Right lobe of liver (tissue), 6 donors: ENCODE measurements around the gene CBX6. TPM values are rescaled to one million over a fixed set of nuclear protein-coding genes. Genes with fewer than 3 reads are reported as not detected.

ENCODE experiments used
- ATAC-seq, 4 donors: fragments of 200-7000 bp; cut with Tn5 transposase; one replicate each; pipeline ENCODE4 v1.9.1; 2020; ENCODE audit warnings: mild to moderate bottlenecking in 4 of 4, moderate library complexity in 4 of 4
- DNase-seq, 3 donors: peaks; one replicate each; pipeline ENCODE4 v3.0.0-alpha.2; 2020
- H3K27ac ChIP-seq, 3 donors: fragments of 200-600 bp; one replicate each; pipeline ENCODE4 v1.8.0; 2022
- H3K27me3 ChIP-seq, 2 donors: fragments of 200-600 bp; one replicate each; pipeline ENCODE4 v1.8.0; 2022
- H3K36me3 ChIP-seq, 4 donors: fragments of 200-600 bp; sonication (generic) in 1 of 4; one replicate each; pipeline versions ENCODE4 v1.5.1 to v1.8.0; 2017 to 2022; ENCODE audit warnings: control low read depth in 1 of 4
- H3K4me1 ChIP-seq, 4 donors: fragments of 200-600 bp; sonication (generic) in 1 of 4; one replicate each; pipeline versions ENCODE4 v1.5.1 to v1.8.0; 2017 to 2022; ENCODE audit warnings: control low read depth in 1 of 4
- H3K4me3 ChIP-seq, 3 donors: fragments of 200-600 bp; one replicate each; pipeline ENCODE4 v1.8.0; 2022
- H3K9me3 ChIP-seq, 4 donors: fragments of 200-600 bp; sonication (generic) in 1 of 4; one replicate each; pipeline versions ENCODE4 v1.5.1 to v1.8.0; 2017 to 2022; ENCODE audit warnings: control low read depth in 1 of 4
- POLR2A ChIP-seq: fragments of 450-650 bp; IDR thresholded peaks from one replicate; pipeline ENCODE4 v1.6.1; 2017; ENCODE audit warnings: antibody characterized with exemption, mild to moderate bottlenecking
- WGBS: methylation state at CpG from one replicate; pipeline ENCODE4 v1.1.6; 2018; ENCODE audit warnings: low coverage, low lambda C conversion rate; ENCODE audit not compliant: insufficient coverage; ENCODE audit errors: missing lambda C conversion rate; 5-methylcytosine and 5-hydroxymethylcytosine counted together
- intact Hi-C, 2 donors: fragments of 100-400 bp; cut with DNase I; formaldehyde crosslinking; loops; one replicate each; pipeline versions ENCODE4 v1.11.2 to v1.14.1; 2022
- total RNA-seq, 6 experiments: library from RNA; depleted of rRNA in 2 of 6; stranded (reverse); fragments of >200 nt in 2 of 6; fragmentation: NEBNext Ultra II Directional in 3 of 6; extraction: Animal tissue kit (Norgen Biotek cat#: 25700) in 3 of 6; gene quantifications; one replicate each; pipeline versions ENCODE4 v1.1.0 to v1.2.4, GENCODE V29; 2016 to 2023
- TF ChIP-seq, protein P1 (sequence below), 4 donors: fragments of 200-600 bp in 3 of 4; fragments of 450-650 bp in 1 of 4; IDR thresholded peaks; one replicate each; pipeline versions ENCODE4 v1.5.1 to v1.8.0; 2016 to 2022; ENCODE audit warnings: antibody characterized with exemption in 4 of 4, mild to moderate bottlenecking in 2 of 4
- donor health status: DM: no; HTN: yes; CAD: no.
- donor health status: DM: no; HTN: no; CAD: no.
- donor health status: DM: no; HTN: no; CAD: no.
- donor health status: DM: no; HTN: yes; CAD: no.
- donor health status: DM: no; HTN: yes; CAD: no.

Gene CBX6
- total RNA-seq, 6 experiments from 2014 or later: 7.8 to 22.5 (median 12.1) TPM

DNA sequence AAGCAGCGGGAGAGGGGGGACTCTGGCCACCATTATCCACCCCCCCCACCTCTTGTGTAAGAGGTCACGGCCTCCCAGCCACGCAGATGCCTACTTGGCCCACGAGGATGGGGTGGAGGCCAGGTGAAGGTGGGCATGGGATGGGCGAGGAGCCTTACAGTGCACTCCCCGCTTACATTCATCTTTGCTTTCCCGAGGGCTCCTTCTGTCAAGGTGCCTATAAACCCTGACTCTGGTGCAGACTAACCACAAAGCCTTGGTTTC lies 41.2 kb downstream of the CBX6 start:
- DNase-seq (no peak), ATAC-seq (no peak)
- Histone ChIP-seq H3K4me1 (no peaks in the 10 kb centered on the region), H3K36me3 (no peaks in the 10 kb centered on the region), H3K4me3 (no peak overlapping the region), H3K27ac (no peak overlapping the region), H3K27me3 (no peaks in the 10 kb centered on the region), H3K9me3 (no peaks in the 10 kb centered on the region)
- whole genome bisulfite sequencing: 50% methylated on average over 5 of the region's 7 CpGs
- TF ChIP-seq, protein P1, sequence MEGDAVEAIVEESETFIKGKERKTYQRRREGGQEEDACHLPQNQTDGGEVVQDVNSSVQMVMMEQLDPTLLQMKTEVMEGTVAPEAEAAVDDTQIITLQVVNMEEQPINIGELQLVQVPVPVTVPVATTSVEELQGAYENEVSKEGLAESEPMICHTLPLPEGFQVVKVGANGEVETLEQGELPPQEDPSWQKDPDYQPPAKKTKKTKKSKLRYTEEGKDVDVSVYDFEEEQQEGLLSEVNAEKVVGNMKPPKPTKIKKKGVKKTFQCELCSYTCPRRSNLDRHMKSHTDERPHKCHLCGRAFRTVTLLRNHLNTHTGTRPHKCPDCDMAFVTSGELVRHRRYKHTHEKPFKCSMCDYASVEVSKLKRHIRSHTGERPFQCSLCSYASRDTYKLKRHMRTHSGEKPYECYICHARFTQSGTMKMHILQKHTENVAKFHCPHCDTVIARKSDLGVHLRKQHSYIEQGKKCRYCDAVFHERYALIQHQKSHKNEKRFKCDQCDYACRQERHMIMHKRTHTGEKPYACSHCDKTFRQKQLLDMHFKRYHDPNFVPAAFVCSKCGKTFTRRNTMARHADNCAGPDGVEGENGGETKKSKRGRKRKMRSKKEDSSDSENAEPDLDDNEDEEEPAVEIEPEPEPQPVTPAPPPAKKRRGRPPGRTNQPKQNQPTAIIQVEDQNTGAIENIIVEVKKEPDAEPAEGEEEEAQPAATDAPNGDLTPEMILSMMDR (IDR thresholded peaks at IDR 0.05): no peak
- TF ChIP-seq POLR2A: no peak
- intact Hi-C loops: no loop called here

GRCh38 chr22:38830026-38830844 lies 41.8 kb downstream of the CBX6 start:
- DNase-seq (no peak), ATAC-seq (no peak)
- Histone ChIP-seq H3K36me3 (no peaks in the 10 kb centered on the region), H3K4me1 (no peaks in the 10 kb centered on the region), H3K27me3 (no peaks in the 10 kb centered on the region), H3K27ac (no peak overlapping the region), H3K9me3 (no peaks in the 10 kb centered on the region), H3K4me3 (no peak overlapping the region)
- TF ChIP-seq, protein P1 (IDR thresholded peaks at IDR 0.05): no peak
- no peak for TF ChIP-seq POLR2A
- intact Hi-C loops: no loop called here
- 71% methylated on average over 13 of the region's 17 CpGs for WGBS

GRCh38 chr22:38829485-38829884 lies 42.5 kb downstream of the CBX6 start:
- Histone ChIP-seq H3K36me3 (no peaks in the 10 kb centered on the region), H3K27me3 (no peaks in the 10 kb centered on the region), H3K9me3 (no peaks in the 10 kb centered on the region), H3K27ac (no peak overlapping the region), H3K4me1 (no peaks in the 10 kb centered on the region), H3K4me3 (no peak overlapping the region)
- DNase-seq (no peak), ATAC-seq (no peak)
- intact Hi-C loops: no loop called here
- 50% methylated on average over 1 of the region's 4 CpGs for WGBS
- TF ChIP-seq POLR2A: no peak
- TF ChIP-seq, protein P1 (IDR thresholded peaks at IDR 0.05): no peak

DNA sequence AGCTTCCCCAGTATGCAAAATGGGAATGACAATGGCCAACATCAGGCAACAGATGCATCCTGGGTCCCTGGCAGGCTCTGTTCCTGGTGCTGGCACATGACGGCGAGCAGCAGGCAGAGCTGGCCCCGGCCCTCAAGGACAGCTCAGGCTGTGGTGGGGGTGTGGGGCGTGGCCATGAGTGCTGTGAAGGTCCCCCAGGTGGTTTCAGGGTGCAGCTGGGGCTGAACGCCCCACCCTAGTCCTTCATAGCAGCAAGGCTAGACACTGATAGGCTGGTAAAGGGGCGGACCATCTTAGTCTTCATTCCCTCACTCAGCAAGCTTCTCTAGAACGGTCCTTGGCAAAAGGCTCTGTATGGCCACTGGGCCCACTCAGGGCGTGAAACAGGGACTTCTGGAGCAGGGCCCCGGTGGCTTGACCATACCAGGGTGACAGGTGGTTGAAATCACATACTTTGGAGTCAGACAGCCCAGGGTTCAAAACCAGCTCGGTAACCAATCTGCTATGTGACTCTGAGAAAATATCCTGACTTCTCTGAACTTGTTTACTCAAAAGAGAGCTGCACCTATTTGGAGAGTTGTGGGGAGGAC lies 43.3 kb downstream of the CBX6 start:
- 67% methylated on average over 1 of the region's 10 CpGs for WGBS
- no peaks in the 10 kb centered on the region for H3K36me3 ChIP-seq
- no peaks in the 10 kb centered on the region for H3K4me1 ChIP-seq
- no peaks in the 10 kb centered on the region for H3K27me3 ChIP-seq
- H3K9me3 ChIP-seq: no peaks in the 10 kb centered on the region
- intact Hi-C loops: no loop called here
- no peak overlapping the region for H3K27ac ChIP-seq
- DNase-seq (peak in 1 of 3 donors; percentile 23), ATAC-seq (no peak)
- no peak for TF ChIP-seq POLR2A
- TF ChIP-seq, protein P1 (IDR thresholded peaks at IDR 0.05): no peak
- H3K4me3 ChIP-seq: no peak overlapping the region
